ENCODE measurements around the gene FADD. TPM values are rescaled to one million over a fixed set of nuclear protein-coding genes. Genes with fewer than 3 reads are reported as not detected.

Gene FADD
- total and polyA plus RNA-seq, 8 donors: 4.0 to 20.4 (median 16.5) TPM

DNA sequence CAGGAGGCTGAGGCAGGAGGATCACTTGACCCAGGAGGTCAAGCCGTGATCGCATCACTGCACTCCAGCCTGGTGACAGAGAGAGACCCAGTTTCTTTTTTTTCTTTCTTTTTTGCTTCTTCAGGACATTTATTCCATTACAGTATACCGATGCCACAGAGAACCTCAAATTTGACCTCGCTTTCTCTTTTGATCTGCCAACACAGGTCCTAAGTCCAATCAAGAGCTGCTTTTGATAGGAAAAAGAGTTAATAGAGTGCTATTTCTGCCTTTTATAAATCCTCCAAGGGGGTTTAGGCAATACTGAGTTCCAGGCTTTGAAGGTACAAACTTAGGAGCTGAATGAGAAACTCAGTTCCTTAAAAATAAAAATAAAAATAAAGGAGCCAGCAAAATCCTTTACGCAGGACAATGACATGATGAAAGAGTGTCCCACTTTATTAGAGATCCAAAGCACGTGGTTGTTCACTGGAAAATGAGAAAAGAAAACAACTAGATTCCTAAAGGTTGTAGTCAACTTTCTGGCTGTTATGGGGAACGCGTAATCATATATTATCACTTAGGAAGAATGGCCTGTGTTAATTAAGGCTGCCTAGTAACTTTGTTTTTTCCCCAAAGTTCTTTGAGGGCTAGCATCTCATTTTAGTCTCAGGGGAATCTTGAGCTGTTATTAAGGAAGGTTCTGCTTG, 27.2 kb downstream of the FADD start:
- Histone ChIP-seq H3K4me3 (no peak overlapping the region), H3K36me3 (no peaks in the 10 kb centered on the region), H3K9me3 (no peaks in the 10 kb centered on the region), H3K27me3 (no peaks in the 10 kb centered on the region), H3K4me1 (no peaks in the 10 kb centered on the region), H3K27ac (no peak overlapping the region)
- WGBS, 5 donors: 82 to 90% (median 89%) methylated on average over 8 of the region's 8 CpGs
- no peak for DNase-seq
- intact Hi-C loops (cut with DNase I; ENCODE audit: low total_unique reads): no loop called here
- TF ChIP-seq, protein P1, sequence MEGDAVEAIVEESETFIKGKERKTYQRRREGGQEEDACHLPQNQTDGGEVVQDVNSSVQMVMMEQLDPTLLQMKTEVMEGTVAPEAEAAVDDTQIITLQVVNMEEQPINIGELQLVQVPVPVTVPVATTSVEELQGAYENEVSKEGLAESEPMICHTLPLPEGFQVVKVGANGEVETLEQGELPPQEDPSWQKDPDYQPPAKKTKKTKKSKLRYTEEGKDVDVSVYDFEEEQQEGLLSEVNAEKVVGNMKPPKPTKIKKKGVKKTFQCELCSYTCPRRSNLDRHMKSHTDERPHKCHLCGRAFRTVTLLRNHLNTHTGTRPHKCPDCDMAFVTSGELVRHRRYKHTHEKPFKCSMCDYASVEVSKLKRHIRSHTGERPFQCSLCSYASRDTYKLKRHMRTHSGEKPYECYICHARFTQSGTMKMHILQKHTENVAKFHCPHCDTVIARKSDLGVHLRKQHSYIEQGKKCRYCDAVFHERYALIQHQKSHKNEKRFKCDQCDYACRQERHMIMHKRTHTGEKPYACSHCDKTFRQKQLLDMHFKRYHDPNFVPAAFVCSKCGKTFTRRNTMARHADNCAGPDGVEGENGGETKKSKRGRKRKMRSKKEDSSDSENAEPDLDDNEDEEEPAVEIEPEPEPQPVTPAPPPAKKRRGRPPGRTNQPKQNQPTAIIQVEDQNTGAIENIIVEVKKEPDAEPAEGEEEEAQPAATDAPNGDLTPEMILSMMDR (IDR thresholded peaks at IDR 0.05): no peak
- TF ChIP-seq EP300 (IDR thresholded peaks at IDR 0.05) (no peak), POLR2A (IDR thresholded peaks at IDR 0.05) (no peak), POLR2AphosphoS5 (IDR thresholded peaks at IDR 0.05) (no peak)

DNA sequence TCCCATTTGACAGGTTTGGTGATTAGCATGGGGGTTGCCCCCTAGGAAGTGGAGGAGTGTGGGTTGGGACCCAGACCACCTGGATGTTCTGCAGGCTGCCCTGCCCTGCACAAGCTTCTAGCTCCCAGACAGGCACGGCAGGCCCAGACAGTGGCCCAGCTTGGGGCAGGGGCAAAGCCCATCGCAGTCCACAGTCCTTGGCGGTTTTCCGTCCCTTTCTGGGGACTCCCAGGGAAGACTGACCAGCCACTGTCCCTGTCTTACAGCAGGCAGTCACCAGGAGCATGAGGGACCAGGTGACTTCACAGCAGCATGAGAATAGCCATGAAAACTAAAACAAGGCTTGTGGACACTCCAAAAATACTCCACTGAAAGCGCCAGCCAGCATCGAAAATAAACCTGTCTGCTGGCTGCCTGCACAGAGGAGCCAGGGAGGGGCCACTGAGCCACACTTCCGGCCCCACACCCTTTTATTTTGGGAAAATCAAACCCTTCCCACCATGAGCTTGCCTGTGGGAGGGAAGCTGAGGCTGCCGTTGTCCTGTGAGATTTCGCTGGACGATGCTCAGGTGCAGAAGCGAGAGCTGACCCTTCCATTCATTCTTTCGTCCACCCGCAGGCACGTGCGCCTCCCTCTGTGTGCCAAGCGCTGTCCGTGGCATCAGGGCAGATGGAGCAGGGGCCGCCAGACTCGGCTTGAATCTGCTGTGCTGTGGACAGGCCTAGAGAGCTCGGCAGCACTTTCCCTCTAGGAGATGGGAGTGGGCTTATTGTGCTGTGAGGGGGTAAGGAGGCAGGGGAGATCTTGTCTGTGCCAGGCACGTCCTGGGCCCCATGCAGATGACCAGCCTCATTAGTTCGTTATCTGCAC, 28.0 kb downstream of the FADD start:
- no peak for DNase-seq
- Histone ChIP-seq H3K9me3 (no peaks in the 10 kb centered on the region), H3K36me3 (no peaks in the 10 kb centered on the region), H3K4me3 (no peak overlapping the region), H3K4me1 (no peaks in the 10 kb centered on the region), H3K27me3 (no peaks in the 10 kb centered on the region), H3K27ac (no peak overlapping the region)
- 65 to 85% (median 79%) methylated on average over 13 to 22 of the region's 22 CpGs for WGBS, 5 donors
- intact Hi-C loops (cut with DNase I; ENCODE audit: low total_unique reads): no loop called here
- TF ChIP-seq POLR2AphosphoS5 (IDR thresholded peaks at IDR 0.05): no peak
- TF ChIP-seq, protein P1 (IDR thresholded peaks at IDR 0.05): no peak
- no peak for TF ChIP-seq POLR2A (IDR thresholded peaks at IDR 0.05)
- TF ChIP-seq EP300 (IDR thresholded peaks at IDR 0.05): no peak

DNA sequence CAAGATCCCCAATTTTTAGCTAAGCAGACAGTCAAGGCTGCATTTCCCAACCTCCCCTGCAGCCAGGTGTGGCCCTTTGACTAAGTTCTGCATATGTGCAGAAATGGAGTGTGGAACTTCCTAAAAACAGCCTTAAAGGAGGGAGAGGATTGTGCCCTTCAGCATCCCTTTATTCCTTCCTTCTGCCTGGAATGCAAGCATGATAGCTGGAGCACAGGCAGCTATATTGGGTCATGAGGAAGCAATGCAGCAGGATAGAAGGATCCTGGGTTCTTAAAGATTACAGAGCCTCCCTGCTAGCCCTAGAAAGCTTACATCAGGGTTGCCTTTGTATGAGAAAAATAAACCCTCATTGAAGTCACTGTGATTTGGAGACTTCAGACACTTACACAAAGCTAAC, 29.9 kb downstream of the FADD start:
- intact Hi-C loops (cut with DNase I; ENCODE audit: low total_unique reads): no loop called here

DNA sequence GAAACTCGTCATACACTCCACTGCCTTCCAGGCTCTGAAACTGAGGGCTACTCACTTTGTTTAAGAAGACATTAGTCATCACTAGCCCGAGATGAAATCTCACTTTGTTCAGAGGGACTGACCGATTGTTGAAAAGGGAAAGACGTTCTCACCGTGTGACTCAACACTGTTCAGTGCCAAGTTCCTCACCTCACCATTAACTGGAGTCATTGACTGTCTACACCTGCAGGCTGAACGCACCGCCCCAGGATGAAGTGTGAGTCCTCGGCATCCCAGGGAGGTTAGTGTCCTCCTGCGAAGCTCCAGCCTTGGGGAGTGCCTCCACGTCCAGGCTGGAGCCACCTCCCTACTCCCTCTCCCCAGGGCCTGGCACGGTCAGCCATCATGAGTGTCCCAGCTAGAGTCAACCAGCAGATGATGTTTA, 30.4 kb downstream of the FADD start:
- Histone ChIP-seq H3K36me3 (no peaks in the 10 kb centered on the region), H3K4me3 (no peak overlapping the region), H3K4me1 (no peaks in the 10 kb centered on the region), H3K27me3 (no peaks in the 10 kb centered on the region), H3K27ac (no peak overlapping the region), H3K9me3 (no peaks in the 10 kb centered on the region)
- peak in 1 of 2 donors; percentile 41 for DNase-seq
- 53 to 67% (median 57%) methylated on average over 11 of the region's 11 CpGs for WGBS, 5 donors
- intact Hi-C loops (cut with DNase I; ENCODE audit: low total_unique reads): no loop called here
- TF ChIP-seq POLR2AphosphoS5 (IDR thresholded peaks at IDR 0.05) (peak in 1 of 3 donors; percentile 11), POLR2A (IDR thresholded peaks at IDR 0.05) (no peak)
- TF ChIP-seq, protein P1 (IDR thresholded peaks at IDR 0.05): no peak

More for the DNA sequence above, 29.9 kb downstream of the FADD start:
- no peak overlapping the region for H3K4me3 ChIP-seq
- no peak overlapping the region for H3K27ac ChIP-seq
- no peak for TF ChIP-seq POLR2A (IDR thresholded peaks at IDR 0.05)
- no peak for TF ChIP-seq POLR2AphosphoS5 (IDR thresholded peaks at IDR 0.05)
- no peak for TF ChIP-seq EP300 (IDR thresholded peaks at IDR 0.05)
- TF ChIP-seq, protein P1 (IDR thresholded peaks at IDR 0.05): no peak
- no peaks in the 10 kb centered on the region for H3K9me3 ChIP-seq
- H3K36me3 ChIP-seq: no peaks in the 10 kb centered on the region
- H3K4me1 ChIP-seq: no peaks in the 10 kb centered on the region
- no peak for DNase-seq
- H3K27me3 ChIP-seq: no peaks in the 10 kb centered on the region
